Measurements from ENCODE around the gene OR56A4.
"Not testable (repeated sequence)": the region's sequence is repeated elsewhere in the genome, so short reads cannot be mapped to it uniquely, and the experiment has no call there.

The OR56A4 gene

DNA sequence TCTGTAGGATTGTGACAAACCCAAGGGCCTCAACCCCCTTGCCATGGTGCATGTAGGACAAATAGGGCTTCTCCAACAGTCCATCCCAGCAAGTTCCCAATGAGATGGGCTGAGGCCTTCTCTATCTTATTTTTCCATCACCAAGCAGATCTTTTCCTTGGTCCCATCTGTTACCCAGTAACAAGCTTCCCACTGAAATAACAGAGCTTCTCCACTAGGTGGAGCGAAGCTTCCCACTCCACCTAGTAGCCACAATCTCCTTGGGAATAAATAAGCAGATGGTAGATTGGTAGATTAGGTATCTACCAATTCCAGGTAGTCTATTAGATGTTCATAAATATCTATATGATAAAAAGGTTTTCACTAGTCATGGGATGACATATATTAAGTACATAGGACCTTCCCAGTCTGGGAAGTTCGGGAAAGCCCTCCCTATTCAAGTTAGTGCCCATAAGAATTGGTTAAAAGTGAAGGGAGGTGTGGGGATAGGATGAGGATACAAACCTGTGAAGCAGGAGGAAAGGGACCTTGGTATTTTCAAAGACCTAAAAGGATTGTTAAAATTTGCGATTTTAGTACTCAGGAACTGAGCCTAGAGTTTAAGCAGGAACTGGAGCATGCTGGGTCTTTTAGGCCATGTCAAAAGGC is 14.0 kb downstream of the OR56A4 start:
- Mint-ChIP-seq H3K27me3 (peaks cover 44% of the 10 kb centered on the region), H3K9me3 (no peaks in the 10 kb centered on the region), H3K4me3 (no peak overlapping the region), H3K27ac (ENCODE audit: low read depth) (no peak overlapping the region), H3K36me3 (ENCODE audit: insufficient read depth) (no peaks in the 10 kb centered on the region), H3K4me1 (no peaks in the 10 kb centered on the region)
- no peak for ATAC-seq (replicated peaks; ENCODE audit: extremely low read depth, poor library complexity, severe bottlenecking)
- no peak for DNase-seq (ENCODE audit: low spot score in 2 of 2)

DNA sequence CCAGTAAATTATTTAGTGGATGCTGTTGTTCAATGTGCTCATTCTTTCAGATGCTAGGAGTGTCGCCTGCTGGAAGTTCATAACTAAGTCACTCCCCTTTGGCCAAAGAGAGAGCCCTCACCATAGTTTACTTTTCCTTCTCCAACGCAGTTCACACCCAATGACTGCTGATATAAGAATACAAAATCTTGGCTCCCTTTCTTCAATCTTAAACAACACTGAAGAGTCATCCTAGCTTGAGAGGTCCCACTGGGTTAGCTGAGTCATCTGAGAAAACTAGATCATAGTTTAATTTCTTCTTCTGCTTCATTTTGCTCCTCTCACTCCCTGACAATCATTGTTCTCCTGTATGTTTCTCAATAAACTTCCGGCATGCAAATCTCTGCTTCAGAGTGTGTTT is 14.6 kb downstream of the OR56A4 start:
- H3K27me3 Mint-ChIP-seq: peaks cover 39% of the 10 kb centered on the region
- ATAC-seq (replicated peaks; ENCODE audit: extremely low read depth, poor library complexity, severe bottlenecking) (no peak), DNase-seq (ENCODE audit: low spot score in 2 of 2) (no peak)
- no peak overlapping the region for H3K4me3 Mint-ChIP-seq
- no peaks in the 10 kb centered on the region for H3K4me1 Mint-ChIP-seq
- no peak overlapping the region for H3K27ac Mint-ChIP-seq (ENCODE audit: low read depth)
- H3K36me3 Mint-ChIP-seq (ENCODE audit: insufficient read depth): no peaks in the 10 kb centered on the region
- no peaks in the 10 kb centered on the region for H3K9me3 Mint-ChIP-seq

- H3K36me3 Mint-ChIP-seq (ENCODE audit: insufficient read depth): no peaks in the 10 kb centered on the region
- ATAC-seq (replicated peaks; ENCODE audit: extremely low read depth, poor library complexity, severe bottlenecking): no peak
Measured at GRCh38 chr11:5989203-5989602, 17.5 kb downstream of the OR56A4 start.

GRCh38 chr11:5986885-5987284 is 19.9 kb downstream of the OR56A4 start, which contains the start of gene OR52L1:
Gene OR52L1 (minus strand): TSS chr11:5986985. CDS start chr11:5986930, 55 bp downstream.
- H3K4me3 Mint-ChIP-seq: no peak within 1 kb of the TSS
- H3K9me3 Mint-ChIP-seq: no peaks in the 10 kb centered on the region
- no peaks in the 10 kb centered on the region for H3K36me3 Mint-ChIP-seq (ENCODE audit: insufficient read depth)
- H3K4me1 Mint-ChIP-seq: no peaks in the 10 kb centered on the region
- peaks cover 65% of the 10 kb centered on the region for H3K27me3 Mint-ChIP-seq
- no peak within 1 kb of the TSS for H3K27ac Mint-ChIP-seq (ENCODE audit: low read depth)
- no peak for ATAC-seq (replicated peaks; ENCODE audit: extremely low read depth, poor library complexity, severe bottlenecking)
- no peak for DNase-seq (ENCODE audit: low spot score in 2 of 2)

More at GRCh38 chr11:5989203-5989602, 17.5 kb downstream of the OR56A4 start:
- H3K4me3 Mint-ChIP-seq: no peak overlapping the region
- no peak for DNase-seq (ENCODE audit: low spot score in 2 of 2)
- no peak overlapping the region for H3K27ac Mint-ChIP-seq (ENCODE audit: low read depth)
- H3K4me1 Mint-ChIP-seq: no peaks in the 10 kb centered on the region
- H3K27me3 Mint-ChIP-seq: peaks cover 44% of the 10 kb centered on the region
- H3K9me3 Mint-ChIP-seq: no peaks in the 10 kb centered on the region

DNA sequence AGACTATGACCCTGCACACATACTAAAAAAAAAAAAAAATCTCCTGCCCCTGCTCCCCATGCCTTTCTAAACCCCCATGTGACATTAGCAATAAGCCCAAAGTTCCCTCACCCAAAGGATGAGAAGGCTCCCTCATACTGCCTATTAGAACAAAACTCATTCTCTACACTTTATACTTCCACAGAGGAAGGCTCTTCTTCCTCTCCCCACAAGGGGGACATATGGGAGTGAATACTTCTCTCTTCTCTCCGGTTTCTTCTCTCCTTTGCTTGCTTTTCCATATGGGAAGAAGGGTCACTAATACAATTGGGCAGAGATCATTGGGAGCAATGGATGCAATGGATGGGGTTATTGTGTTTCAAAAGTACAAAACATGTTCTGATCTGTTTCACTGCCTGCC is 23.3 kb downstream of the OR56A4 start:
- H3K36me3 Mint-ChIP-seq (ENCODE audit: insufficient read depth): no peaks in the 10 kb centered on the region
- H3K9me3 Mint-ChIP-seq: peaks cover 4% of the 10 kb centered on the region
- no peak for ATAC-seq (replicated peaks; ENCODE audit: extremely low read depth, poor library complexity, severe bottlenecking)
- H3K4me3 Mint-ChIP-seq: no peak overlapping the region
- DNase-seq (ENCODE audit: low spot score in 2 of 2): no peak
- H3K27ac Mint-ChIP-seq (ENCODE audit: low read depth): no peak overlapping the region
- peaks cover 68% of the 10 kb centered on the region for H3K27me3 Mint-ChIP-seq
- no peaks in the 10 kb centered on the region for H3K4me1 Mint-ChIP-seq

DNA sequence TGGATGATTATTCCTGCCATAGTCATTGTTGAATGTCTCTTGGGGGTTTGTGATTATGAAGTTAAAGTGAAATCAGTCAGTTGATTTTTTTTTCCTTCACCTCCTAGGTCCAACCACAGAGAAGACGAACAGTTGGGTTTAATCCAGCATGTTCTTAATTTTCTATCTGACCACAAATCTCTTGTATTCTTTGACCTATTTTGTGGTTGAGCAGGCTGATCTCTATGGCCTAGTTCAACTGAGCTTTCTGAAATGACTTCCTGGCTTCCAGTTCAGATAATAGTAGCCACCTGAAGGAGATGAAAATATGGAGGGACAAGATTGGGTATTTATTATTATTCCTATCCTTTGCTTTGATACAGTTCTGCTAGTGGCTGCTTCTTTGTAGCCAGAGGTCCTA is 33.2 kb downstream of the OR56A4 start:
- Mint-ChIP-seq H3K4me1 (no peaks in the 10 kb centered on the region), H3K27me3 (peaks cover 27% of the 10 kb centered on the region), H3K27ac (ENCODE audit: low read depth) (no peak overlapping the region), H3K36me3 (ENCODE audit: insufficient read depth) (no peaks in the 10 kb centered on the region), H3K9me3 (no peaks in the 10 kb centered on the region), H3K4me3 (no peak overlapping the region)
- no peak for DNase-seq (ENCODE audit: low spot score in 2 of 2)
- no peak for ATAC-seq (replicated peaks; ENCODE audit: extremely low read depth, poor library complexity, severe bottlenecking)

DNA sequence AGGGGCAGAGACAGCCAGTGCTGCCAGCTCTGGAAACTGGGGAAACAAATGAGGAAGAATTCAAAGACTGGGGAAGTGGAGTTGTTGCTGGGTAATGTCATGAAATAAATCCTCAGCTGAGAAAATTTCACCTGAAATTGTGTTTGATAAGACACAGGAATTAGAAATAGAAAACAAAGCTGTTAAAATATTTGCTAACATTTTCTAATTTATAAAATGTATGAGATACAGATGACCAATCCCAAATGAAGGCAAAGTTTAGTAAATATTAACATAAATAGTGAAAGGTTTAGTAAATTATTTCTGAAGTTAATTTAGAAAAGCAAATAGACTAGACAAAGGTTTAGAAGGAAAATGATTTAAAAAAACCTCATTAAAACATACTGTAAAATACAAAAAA is 38.4 kb downstream of the OR56A4 start, which contains the start of gene OR56A5:
Gene OR56A5, minus strand, starts transcription at position 101 of the 400 bp plus-strand sequence. Its CDS starts 0 bp downstream, at position 101.
- Mint-ChIP-seq H3K4me1 (no peaks in the 10 kb centered on the region), H3K9me3 (no peaks in the 10 kb centered on the region), H3K4me3 (no peak within 1 kb of the TSS), H3K27ac (ENCODE audit: low read depth) (no peak within 1 kb of the TSS), H3K27me3 (peaks cover 54% of the 10 kb centered on the region), H3K36me3 (ENCODE audit: insufficient read depth) (no peaks in the 10 kb centered on the region)
- DNase-seq (ENCODE audit: low spot score in 2 of 2) (no peak), ATAC-seq (replicated peaks; ENCODE audit: extremely low read depth, poor library complexity, severe bottlenecking) (no peak)

DNA sequence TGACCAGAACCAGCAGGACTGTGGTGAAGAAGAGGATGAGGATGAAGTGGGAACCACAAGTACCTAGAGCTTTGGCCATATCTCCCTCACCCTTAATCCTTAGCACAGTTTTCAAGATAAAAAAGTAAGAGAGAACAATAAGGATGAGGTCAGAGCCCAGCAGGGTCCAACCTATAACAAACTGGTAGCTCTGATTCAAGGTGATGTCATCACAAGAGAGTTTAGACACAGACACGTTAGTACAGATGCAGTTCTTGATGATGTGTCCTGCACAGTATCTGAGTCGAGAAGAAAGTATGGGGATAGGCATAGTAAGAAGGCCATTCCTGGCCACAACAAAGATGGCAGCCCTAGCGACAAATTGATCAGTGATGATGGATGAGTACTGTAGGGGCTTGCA is 39.0 kb downstream of the OR56A4 start:
- H3K9me3 Mint-ChIP-seq: no peaks in the 10 kb centered on the region
- ATAC-seq (replicated peaks; ENCODE audit: extremely low read depth, poor library complexity, severe bottlenecking): no peak
- H3K4me1 Mint-ChIP-seq: no peaks in the 10 kb centered on the region

DNA sequence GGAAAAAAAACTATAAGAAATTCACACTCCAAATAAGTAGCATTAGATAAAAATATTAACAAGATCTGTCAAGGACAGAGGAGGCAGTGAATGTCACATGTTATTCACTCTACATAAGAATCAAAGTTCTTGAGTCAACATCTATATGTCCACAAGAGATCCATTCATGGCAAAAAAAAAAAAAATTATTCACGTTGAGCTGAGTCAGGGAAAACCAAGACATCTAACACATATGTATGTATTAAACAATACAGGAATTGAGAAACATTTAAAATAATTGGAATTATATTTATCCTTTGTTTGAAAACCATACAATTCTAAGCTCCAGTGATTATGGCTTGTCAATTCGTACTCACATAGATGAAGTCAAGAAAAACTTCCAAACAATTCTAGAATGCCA is 39.8 kb downstream of the OR56A4 start:
- Mint-ChIP-seq H3K27ac (ENCODE audit: low read depth) (no peak overlapping the region), H3K9me3 (no peaks in the 10 kb centered on the region), H3K27me3 (peaks cover 54% of the 10 kb centered on the region), H3K4me1 (no peaks in the 10 kb centered on the region), H3K4me3 (no peak overlapping the region), H3K36me3 (ENCODE audit: insufficient read depth) (no peaks in the 10 kb centered on the region)
- no peak for ATAC-seq (replicated peaks; ENCODE audit: extremely low read depth, poor library complexity, severe bottlenecking)
- no peak for DNase-seq (ENCODE audit: low spot score in 2 of 2)

More for the DNA sequence above, 39.0 kb downstream of the OR56A4 start:
- no peak for DNase-seq (ENCODE audit: low spot score in 2 of 2)
- peaks cover 54% of the 10 kb centered on the region for H3K27me3 Mint-ChIP-seq
- H3K36me3 Mint-ChIP-seq (ENCODE audit: insufficient read depth): no peaks in the 10 kb centered on the region
- no peak overlapping the region for H3K4me3 Mint-ChIP-seq
- no peak overlapping the region for H3K27ac Mint-ChIP-seq (ENCODE audit: low read depth)

DNA sequence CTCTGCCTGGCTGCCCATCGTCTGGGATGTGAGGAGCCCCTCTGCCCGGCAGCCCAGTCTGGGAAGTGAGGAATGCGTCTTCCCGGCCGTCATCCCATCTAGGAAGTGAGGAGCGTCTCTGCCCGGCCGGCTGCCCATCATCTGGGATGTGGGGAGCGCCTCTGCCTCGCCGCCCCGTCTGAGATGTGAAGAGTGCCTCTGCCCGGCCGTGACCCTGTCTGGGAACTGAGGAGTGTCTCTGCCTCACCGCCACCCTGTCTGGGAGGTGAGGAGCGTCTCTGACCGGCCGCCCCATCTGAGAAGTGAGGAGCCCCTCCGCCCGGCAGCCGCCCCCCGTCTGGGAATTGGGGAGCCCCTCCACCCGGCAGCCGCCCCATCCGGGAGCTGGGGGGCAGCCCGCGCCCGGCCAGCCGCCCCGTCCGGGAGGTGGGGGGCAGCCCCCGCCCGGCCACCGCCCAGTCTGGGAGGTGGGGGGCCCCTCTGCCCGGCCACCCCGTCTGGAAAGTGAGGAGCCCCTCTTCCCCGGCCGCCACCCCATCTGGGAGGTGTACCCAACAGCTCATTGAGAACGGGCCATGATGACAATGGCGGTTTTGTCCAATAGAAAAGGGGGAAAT is 45.9 kb downstream of the OR56A4 start:
- H3K27ac Mint-ChIP-seq (ENCODE audit: low read depth); H3K4me3 Mint-ChIP-seq; H3K36me3 Mint-ChIP-seq (ENCODE audit: insufficient read depth); H3K9me3 Mint-ChIP-seq; H3K4me1 Mint-ChIP-seq; ATAC-seq (replicated peaks; ENCODE audit: extremely low read depth, poor library complexity, severe bottlenecking); H3K27me3 Mint-ChIP-seq; DNase-seq (ENCODE audit: low spot score in 2 of 2): not testable (repeated sequence)

DNA sequence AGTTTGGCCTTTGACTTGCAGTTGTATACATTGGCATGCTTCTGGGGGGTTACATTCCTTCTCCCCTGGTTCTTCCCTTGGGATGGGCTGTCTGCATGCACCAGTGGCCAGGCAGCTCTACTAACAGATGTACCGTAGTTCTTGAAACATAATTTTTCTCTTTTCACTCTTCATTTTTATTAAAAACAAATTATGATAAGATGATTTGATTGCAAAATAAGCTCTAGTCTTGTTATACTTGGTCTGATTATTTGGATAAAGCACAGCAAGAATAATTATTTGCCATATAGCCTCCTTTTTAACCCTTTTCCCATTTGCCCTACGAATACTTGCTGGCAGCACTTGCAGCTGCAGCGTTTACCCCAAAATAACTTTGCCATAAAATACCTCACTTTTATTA is 51.2 kb downstream of the OR56A4 start:
- DNase-seq (ENCODE audit: low spot score in 2 of 2) (no peak), ATAC-seq (replicated peaks; ENCODE audit: extremely low read depth, poor library complexity, severe bottlenecking) (no peak)
- Mint-ChIP-seq H3K36me3 (ENCODE audit: insufficient read depth) (no peaks in the 10 kb centered on the region), H3K4me3 (no peak overlapping the region), H3K9me3 (no peaks in the 10 kb centered on the region), H3K27ac (ENCODE audit: low read depth) (no peak overlapping the region), H3K27me3 (peaks cover 12% of the 10 kb centered on the region), H3K4me1 (no peaks in the 10 kb centered on the region)
